HTERT RPE-1 (cell line): ENCODE data around the gene HTRA3.

Experiments
- in situ Hi-C: fragments of 300-500 bp; cut with MboI; formaldehyde crosslinking; loops from 4 replicates; pipeline ENCODE4 v1.14.3; 2020; ENCODE audit warnings: low sequenced_read_pairs

The HTRA3 gene

GRCh38 chr4:8264106-8264505 is 5.4 kb upstream of the HTRA3 start:
- in situ Hi-C loops = no loop called here

DNA sequence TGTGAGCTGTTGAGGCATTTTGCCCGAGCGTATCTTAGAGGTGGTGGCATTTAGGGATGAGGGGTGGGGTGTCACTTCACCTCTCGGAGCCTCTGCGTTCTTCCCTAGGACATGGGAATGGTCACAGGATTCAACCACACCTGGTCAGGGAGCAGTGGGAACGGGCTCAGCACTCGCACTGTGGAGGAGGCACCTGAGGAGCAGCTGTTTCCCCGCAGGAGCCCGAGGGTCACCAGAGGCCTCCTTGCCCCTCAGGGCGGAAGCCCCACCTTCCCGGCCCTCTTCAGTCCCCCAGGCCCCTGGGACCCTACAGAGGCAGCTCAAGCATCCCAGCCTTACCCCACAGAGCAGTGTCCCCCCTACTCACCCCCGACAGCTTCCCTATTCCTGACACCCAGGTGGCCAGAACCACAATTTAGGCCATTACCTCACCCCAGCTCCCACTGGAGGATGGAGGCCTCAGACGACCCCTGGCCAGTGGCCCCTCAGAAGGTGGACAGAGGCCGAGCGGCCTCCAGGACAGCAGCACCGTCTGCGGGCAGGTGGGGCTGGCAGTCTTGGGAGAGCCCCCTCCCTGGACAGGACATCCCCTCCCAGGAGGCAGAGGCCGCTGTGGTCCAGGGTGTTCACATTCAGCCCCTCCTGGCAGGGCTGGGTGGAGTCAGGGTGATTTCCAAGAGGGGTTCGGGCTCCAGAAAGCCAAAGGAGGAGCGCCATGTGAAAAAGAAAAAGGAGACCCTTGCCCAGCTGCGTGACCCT is 4.2 kb upstream of the HTRA3 start:
- in situ Hi-C loops = no loop called here

DNA sequence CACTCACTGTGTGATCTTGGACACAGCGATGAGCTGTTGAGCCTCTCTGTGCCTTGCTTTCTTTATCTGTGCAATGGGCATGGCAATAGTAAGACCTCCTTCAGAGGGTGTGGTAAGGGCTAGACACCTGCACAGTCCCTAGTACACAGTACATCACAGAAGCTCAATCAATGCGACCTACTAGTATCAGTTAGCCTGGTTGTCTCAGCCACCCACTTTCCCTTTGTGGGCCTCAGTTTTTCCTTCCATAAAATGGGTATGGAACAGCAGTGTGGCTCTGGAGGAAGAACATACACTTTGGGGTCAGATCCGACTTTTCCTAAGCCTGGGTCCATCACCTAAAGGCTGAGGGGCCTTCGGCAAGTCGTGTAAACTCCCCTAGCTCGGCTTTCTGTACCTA is 3.5 kb upstream of the HTRA3 start:
- in situ Hi-C loops = no loop called here

- in situ Hi-C loops = no loop called here
Observed at GRCh38 chr4:8266508-8266907, 3.0 kb upstream of the HTRA3 start.

DNA sequence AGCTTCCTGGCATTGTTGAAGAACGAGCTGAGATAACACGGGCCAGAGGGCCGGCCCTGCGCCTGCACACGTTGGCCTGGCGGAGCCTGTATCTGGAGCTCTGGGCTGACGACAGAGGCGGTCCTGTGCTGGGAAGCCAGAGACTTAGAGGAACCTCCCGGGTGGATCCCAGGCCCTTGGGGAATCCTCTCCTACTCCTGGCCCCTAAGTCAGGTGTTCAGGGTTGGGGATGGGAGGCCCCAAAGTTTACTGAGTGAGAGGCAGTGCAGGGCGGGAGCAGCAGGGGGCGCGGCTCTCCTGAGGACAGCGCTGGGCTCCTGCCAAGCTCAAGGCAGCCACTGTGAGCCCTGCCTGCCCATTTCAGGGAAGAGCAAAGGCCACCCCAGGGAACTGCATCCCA is 2.5 kb upstream of the HTRA3 start:
- in situ Hi-C loops = no loop called here

- in situ Hi-C loops = no loop called here
Observed at GRCh38 chr4:8268211-8268610, 1.3 kb upstream of the HTRA3 start.

GRCh38 chr4:8268901-8269534 is 536 bp upstream of the HTRA3 start:
- in situ Hi-C loops = no loop called here

DNA sequence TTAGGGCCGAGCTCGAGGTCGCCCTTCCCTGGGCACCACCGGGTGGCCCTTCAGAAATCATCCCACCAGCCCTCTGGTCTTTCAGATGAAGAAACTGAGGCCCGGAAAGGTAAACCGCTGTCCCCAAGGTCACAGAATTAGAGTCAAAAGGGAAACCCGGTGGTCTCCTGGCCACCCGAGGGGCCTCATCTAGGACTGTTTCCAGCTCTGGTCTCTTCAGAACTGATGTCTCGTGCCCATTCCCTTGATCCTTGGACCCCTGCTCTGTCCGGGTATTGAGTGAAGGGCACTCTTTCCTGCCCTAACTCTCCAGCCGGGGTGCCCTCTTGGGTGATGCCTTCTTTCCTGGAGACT is 841 bp downstream of the HTRA3 start:
- in situ Hi-C loops = no loop called here

DNA sequence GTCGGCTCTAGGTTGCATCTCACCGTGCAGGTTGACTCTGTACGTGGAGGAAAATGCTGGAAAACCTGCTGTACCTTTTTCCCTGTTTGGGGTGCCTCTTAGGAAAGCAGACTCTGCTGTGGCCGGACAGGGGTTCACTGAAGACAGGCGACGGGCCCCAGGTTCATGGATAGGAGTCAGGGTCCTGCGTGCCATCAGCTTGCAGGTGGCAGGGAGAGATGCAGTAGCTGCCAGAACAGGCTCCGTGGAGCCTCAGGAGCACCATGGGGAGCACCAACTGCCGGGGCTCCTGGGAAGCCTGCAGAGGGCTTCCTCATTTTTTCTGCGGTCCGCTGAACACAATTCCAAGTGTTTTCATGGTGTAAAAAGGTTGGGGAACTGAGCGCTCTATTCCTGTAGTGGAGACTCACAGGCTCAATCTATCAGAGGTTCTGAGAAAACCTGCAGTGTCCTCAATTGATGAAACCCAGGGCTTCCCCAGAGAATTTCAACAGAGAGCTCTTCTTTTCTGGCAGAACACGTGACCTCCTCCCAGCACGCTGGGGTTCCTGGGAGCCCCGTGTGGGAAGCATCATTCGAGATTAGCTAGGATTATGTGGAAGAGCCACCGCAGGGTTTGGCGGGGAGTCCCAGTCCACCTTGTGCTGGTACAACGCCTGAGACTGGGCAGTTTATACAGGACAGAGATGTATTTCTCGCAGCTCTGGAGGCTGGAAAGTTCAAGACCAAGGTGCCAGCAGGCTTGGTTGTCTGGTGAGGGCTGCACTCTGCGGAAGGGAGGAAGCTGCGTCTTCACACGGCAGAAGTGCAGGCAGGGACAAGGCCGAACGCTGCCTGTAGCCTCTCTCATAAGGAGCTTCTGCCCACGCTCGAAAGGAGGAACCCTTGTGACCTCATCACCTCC is 1.6 kb downstream of the HTRA3 start:
- in situ Hi-C loops = no loop called here

GRCh38 chr4:8271821-8272220 is 2.3 kb downstream of the HTRA3 start:
- in situ Hi-C loops = no loop called here

GRCh38 chr4:8272472-8273428 is 3.2 kb downstream of the HTRA3 start:
- in situ Hi-C loops = no loop called here

GRCh38 chr4:8273450-8273849 is 3.9 kb downstream of the HTRA3 start:
- in situ Hi-C loops = no loop called here

DNA sequence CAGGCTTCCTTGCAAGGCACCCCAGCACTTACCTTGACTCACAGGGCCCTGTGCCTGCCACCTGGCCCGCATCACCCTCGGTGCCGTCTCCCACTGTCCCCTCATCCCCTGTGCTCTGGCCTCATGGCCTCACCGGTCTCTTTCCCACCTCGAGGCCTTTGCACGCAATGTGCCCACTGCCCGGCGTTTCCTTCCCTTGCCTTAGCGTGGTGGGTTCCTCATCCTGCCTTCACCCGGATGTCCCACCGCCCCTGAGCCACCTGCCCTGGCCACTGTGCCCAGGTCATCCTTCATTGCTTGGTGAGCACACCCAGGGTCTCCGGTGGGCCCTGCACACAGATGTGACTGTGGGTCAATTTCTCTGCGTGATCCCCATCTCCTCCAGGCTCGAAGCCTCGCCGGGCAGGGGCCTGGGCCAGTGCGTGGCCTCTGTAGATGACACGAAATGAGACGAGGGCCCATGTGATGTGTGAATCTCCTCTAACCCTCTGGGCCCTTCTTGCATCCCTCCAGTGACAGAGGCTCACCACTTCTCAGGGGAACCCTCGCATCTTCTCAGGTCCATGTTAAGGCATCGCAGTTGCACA is 4.6 kb downstream of the HTRA3 start:
- in situ Hi-C loops = no loop called here

GRCh38 chr4:8274765-8275547 is 5.4 kb downstream of the HTRA3 start:
- in situ Hi-C loops = no loop called here

- in situ Hi-C loops = no loop called here
Observed at GRCh38 chr4:8275548-8275910, 6.0 kb downstream of the HTRA3 start.

GRCh38 chr4:8276358-8277240 is 7.0 kb downstream of the HTRA3 start:
- in situ Hi-C loops = no loop called here

GRCh38 chr4:8277356-8278008 is 7.9 kb downstream of the HTRA3 start:
- in situ Hi-C loops = no loop called here

GRCh38 chr4:8278009-8278395 is 8.4 kb downstream of the HTRA3 start:
- in situ Hi-C loops = no loop called here
